Dermis blood vessel endothelial cell (primary cell): ENCODE measurements around the gene CCN5. TPM values are rescaled to one million over a fixed set of nuclear protein-coding genes. Genes with fewer than 3 reads are reported as not detected.
"Not testable (repeated sequence)": the region's sequence is repeated elsewhere in the genome, so short reads cannot be mapped to it uniquely, and the experiment has no call there.

Source experiments
- DNase-seq: peaks from one replicate; pipeline ENCODE4 v3.0.0; 2010
- total RNA-seq: library from RNA; depleted of rRNA; stranded (reverse); fragments of >200 nt; gene quantifications from 2 replicates; pipeline ENCODE4 v1.2.3, GENCODE V29; 2014

CCN5 gene
- total RNA-seq, 1 donor from 2014 or later, result not detected

DNA sequence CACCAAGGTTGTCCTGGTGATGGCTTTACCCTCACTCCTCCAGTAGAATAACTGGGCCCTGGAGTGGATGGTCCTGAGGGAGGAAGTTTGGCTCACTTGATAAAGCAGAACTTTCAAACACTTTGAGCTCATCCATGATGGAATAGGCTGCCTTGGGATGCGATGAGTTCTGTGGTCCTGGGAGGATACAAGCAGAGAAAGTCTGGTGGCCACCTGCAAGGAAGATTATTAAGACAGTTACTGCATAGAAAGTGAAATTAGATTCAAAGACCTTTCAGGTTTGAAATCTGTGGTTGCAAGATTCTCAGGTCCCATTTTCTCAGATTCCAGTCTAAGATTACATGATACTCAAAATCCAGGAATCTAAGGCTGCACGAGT, 19.9 kb upstream of the CCN5 start:
- DNase-seq, result no peak

DNA sequence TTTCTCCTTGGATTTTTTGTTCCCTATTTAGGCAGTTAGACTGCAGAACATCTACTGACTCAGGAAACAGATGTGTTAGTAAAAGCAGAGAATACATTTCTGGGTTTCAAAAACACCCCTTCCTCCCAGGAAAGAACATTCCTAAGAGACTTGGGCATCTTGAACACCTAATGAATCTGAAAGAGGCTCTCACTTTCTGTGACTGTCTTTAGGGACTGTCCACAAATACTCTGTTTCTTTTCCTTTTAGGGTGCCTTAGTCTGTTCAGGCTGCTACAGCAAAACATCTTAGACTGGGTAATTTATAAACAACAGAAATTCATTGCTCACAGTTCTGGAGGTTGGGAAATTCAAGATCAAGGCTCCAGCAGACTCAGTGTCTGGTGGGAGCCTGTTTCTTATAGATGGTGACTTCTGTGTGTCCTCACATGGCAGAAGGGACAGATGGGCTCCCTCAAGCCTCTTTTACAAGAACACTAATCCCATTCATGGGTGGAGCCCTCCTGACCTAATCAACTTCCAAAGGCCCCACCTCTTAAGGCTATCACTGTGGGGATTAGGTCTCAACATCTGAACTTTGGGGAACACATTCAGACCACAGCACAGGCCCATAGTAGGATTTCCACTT, 19.4 kb upstream of the CCN5 start:
- DNase-seq, result peak; percentile 52

DNA sequence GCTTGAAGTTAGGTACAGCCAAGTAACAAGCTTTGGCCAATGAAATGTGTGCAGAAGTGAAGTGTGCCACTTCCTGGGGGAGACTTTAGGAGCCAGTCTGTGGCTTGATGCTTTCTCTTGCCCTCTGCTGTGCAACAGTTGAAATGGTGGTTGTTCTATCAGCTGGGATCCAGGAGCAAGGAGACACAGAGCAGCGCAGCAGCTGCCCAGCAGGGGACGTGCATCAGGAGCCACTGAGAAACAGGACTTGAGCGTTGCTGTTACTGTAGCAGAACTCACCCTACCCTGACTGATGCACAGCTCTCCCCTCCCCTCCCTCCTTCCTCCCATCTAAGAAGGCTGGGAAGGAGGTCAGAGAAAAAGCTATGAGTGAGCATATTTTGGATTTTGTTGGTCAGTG, 18.9 kb upstream of the CCN5 start:
- DNase-seq, result no peak

DNA sequence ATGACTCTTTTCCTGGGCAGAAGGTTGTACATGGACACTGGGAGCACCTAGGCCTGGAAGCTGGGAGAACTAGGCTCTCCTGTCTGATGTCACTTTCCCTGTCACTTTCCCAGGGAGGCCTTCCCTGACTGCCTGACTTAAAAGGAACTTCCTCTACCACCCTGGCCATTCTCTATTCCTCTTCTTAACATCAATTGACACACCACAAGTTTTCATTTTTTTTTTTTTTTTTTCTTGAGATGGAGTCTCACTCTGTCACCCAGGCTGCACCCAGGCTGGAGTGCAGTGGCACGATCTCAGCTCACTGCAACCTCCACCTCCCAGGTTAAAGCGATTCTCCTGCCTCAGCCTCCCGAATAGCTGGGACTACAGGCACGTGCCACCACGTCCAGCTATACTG, 18.1 kb upstream of the CCN5 start:
- DNase-seq, result not testable (repeated sequence)

DNA sequence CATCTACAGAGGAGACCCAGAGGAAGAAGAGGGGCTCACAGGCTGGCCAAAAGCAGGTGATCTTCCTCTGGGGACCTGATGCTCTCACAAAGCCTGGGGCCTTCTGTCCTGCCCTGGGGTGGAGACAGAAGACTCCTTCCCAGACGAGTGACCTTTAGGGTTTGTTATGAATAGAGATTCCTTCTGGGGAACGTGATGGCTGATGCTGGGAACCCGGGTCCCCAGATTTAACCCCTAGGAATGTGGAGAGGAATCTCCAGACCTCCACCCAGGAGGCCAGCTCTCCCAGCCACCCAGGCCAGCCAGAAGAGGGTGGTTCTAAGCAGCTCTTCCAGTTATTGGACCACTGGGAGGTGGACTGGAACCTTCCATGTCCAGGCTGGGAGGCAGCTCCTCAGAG, 16.8 kb upstream of the CCN5 start:
- DNase-seq, result no peak

DNA sequence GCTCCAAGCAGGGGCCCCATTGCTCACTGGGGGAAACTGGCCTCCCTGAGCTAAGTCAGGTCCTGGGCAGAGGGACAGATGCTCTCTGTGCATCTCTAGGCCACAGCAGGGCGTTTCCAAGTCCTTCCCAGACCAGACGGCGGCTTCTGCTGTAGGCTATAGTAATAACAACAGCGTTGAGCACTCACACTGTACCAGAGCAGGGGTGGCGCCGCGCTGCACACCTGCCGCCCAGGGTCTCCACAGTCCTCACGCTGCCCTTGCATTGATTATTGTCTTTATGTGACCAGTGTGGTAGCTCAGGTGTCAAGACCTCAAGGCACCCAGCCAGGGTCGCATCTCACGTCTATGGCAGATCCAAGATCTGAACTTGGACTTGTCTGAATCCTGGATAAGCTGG, 14.9 kb upstream of the CCN5 start:
- no peak for DNase-seq

DNA sequence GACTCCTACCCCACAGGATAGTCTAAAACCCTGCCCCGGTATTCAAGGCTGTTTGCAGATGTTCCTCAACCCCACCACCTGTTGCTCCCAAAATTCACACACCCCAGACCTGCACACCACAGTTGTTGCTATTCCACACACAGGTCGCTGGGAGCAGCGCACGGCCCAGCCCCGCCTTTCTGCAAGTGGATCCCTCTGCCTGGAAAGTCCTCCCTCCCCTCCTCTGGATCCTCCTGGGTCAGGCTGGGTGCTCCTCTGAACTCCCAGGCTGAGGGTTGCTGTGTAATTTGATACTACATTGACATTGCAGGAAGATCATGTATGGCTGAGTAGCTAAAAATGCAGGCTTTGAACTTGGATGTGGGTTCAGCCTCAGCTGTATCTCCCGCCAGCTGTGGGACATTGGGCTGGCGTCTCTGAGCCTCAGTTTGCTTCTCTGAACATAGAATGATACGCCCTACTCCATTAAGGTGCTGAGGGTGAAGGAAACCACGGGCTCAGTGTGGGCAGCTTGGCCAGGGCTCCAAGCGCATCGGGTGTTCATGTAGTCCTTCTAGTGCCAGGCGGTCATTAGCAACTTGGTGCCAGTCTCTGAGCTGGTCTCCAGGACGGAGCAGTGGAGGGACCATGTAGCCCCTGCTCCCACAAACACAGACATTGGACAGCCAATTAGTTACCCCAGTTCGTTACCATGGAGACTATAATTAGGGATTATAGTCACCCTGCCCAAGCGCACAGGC, 13.9 kb upstream of the CCN5 start:
- no peak for DNase-seq

DNA sequence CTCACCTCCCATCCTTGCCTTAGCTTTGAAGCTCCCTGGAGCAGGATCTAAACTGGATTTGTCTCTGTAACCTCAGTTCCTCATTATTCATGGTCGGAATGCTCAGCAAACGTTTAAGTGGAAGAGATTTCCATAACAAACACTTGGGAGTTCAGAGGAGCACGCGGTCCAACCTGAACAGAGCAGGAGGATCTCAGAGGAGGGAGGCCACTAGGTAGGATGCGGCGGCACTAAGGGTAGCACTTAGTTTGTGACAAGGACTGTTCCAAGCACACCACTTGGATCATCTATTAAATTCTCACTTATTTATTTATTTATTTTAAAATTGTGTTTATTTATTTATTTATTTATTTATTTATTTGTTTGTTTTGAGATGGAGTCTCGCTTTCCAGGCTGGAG, 13.3 kb upstream of the CCN5 start:
- no peak for DNase-seq

DNA sequence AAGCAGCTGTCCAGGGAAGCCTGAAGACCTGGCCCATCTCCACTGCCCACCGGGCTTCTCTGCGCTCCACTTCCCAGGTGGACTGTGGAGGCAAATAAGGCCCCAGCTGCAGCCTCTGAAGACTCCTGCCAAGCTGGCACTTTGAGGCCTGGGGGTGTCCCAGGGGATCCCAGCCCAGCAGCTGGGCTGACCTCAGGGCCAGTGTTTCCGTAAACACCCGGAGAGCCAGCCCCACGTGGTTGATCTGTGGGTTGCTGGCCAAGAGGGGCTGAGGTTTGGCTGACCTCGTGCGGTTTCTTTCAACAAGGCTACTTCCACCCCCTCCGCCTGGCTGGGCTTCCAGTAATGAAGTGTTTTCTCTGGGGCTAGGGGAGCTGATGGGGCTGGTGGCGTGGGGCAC, 12.4 kb upstream of the CCN5 start:
- peak; percentile 95 for DNase-seq

DNA sequence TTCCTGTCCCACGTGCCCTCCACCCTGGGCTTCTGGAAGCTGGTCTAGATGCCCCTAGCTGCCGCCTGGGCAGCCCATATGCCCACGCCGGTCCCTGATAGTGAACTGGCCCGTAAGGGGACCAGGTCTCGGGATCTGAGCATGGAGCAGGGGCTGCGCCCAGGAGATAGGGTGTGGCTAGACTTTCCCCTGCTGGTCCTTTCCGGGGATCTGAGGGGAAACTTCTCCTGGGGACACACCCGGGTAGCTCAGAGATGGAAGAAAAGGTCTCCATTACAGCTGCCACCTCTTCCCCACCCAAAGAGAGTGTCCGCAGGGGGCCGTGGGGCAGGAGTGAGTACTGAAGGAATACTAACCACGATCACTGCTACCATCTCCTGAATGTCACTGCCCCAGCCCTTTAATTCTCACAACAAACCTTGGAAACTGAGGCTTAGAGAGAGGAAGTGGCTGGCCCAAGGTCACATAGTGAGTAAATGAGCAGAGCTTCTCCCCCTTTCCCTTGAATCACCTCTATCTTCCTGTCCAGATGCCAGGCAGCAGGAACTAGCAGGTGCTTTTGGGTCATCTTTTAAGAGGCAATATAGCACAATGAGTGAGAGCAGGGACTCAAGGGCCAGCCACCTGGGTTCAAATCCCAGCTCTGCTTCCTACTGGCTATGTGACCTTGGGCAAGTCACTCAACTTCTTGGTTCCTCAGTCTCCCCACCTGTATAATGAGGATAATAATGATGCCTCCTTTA, 11.8 kb upstream of the CCN5 start:
- peak; percentile 40 for DNase-seq

DNA sequence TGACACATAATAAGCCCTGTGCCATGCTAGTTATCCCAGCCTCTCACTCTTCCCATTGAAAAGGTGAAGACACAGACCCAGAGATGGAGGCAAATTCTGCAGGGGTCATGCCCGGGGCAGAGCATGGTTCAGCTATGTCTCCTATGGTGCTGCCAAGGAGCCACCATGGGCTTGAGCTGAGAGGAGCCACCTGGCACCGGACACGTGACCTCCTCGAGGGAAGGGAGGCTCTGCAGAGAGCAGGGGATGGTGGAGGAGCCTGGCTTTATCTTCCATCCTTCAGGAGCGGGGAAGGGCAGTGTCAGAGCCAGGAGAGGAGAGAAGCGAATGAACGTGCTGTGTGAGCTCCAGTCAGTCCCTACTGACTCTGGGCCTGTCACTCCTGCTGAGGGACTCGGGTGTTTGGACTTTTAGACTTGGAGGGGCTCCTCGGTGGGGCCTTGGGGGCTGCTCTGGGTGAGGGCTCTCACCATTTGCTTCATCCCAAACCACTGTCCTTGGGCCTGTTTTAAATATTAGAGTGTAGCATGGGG, 11.1 kb upstream of the CCN5 start:
- DNase-seq, result no peak

DNA sequence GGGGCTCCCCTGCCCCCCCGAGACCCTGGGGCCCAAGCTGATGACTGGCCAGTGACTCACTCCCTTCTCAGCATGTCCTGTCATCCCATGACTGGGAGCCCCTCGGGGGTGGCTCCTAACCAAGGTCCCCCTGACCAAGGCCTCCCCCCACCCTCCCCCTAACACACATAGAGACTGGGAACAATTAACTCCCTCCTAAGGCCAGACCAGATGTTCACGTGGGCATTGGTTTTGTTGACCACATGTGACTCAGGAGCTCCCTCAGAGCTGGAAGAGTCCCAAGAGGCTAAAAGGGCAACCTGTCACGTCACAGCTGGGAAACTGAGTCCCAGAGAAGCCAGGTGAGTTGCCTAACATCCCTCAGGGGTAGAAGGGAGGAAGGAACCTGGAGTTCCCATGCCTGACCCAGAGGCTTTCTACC, 10.6 kb upstream of the CCN5 start:
- DNase-seq, result no peak

DNA sequence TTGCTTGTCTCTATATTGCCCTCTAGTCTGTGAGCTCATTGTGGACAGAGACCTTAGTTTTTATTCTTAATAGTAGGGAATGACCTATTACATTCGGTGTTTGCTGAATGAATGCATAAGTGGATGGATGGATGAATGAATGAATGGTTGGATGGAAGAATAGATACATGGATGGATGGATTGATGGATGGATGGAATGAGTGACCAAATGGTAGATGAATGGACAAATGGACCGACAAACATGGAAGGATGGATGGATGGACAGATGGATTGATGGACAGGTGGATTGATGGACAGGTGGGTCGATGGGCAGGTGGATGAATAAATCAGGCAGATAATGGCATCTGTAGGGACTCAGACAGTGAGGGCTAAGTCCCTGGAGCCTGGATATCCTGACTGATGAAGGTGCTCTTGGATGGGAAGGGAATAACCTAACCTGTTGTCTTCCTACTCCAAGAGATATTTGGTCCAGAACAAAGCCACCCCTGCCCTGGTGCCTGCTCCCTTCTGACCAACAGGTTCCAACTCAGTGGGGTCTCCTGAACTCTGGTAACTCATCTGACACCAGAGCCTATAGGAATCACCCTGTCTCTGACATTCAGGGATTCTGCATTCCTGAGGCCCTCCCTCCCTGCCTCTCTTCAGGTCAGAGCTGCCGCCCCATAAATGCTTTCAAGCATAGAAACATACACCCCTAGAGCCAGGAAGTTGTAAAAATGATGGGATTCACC, 9.6 kb upstream of the CCN5 start:
- no peak for DNase-seq

DNA sequence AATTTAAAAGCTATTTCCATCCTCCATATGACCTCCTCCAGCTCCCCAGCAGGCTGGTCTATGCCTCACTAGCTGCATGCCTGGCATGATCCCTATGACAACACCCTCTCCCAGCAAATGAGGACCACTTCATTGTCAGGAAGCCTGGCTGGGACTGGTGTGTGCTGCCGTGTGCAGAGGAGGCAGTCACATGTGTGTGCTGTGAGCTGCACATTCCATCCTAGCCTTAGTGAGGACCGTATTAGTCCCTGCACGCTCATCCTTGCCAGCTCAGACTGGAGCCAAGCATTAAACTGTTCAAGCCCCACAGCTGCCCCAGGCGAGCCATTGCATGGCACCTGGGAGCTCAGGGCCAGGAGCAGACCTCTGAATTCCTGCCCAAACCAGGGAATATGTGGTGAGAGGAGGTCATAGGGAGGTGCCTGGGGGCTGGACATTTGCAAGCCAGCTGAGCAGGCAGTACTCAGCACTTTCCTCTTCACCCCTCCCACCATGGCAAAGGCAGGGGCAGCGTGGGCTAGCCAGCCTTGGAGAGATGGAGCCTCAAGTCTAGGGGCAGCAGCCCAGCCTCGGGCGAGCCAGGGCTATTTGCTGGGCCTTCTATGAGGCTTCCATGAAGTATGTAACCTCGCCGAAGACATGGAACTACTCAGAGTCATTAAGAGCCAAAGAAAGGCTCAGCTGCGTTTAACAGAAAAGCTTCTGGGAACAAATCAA, 8.7 kb upstream of the CCN5 start:
- DNase-seq, result no peak

DNA sequence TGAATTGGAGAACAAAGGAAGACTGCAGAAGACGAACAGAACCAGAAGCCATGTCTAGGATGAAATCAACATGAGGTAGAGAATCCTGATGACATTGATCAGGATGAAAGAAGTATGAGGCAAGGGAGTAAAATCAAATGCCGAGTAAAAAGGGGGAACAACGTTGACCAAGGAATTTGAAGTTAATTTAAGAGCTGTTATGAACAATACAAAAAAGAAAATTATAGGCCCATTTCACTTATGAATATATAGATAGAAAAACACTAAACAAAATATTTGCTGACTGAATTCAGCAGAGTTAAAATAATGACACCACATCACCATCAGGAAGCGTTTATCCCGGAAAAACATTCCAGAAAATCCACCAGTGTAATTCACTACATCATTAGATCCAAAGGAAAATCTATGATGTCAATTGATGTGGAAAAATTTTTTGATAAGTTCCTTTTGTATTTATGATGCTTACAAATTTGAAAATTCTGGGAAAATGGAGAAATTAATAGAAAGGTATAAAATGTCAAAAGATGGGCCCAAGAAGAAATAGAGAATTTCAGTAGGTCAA, 8.1 kb upstream of the CCN5 start:
- no peak for DNase-seq

DNA sequence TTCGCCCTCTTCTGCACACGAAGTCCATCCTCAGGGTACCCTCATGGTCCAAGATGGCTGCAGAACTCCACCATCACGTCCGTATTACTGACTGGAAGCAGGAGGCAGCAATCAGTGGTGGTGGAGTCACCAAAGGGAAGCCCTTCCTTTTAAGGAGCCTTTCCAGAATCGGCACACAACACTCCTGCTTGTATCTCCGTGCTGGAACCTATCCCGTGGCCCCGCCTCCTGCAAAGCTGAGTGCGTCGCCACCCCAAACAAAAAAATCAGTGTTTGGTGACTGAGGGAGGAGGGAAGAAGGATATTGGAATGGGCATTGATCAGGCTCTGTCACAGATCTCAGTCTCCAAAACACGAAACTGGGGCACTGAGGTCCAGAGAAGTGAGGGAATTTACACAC, 5.8 kb upstream of the CCN5 start:
- no peak for DNase-seq

DNA sequence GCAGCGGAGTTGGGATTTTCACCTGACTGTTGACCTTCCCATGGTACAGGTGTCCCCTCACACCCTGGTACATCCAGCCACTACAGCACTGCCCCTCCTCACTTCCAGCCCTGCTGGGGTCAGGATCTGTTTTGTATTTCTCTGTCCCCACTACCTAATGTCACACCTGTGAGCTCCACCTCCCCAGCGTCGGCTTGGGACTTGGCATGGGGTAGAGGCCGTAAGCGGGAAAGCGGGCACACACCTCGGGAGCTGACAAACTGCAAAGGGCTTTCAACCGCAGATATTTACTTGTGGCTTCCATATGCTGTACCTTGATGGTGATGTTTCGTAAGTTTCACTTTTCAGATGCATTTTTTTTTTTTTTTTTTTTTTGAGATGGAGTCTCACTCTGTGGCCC, 5.4 kb upstream of the CCN5 start:
- DNase-seq, result no peak

DNA sequence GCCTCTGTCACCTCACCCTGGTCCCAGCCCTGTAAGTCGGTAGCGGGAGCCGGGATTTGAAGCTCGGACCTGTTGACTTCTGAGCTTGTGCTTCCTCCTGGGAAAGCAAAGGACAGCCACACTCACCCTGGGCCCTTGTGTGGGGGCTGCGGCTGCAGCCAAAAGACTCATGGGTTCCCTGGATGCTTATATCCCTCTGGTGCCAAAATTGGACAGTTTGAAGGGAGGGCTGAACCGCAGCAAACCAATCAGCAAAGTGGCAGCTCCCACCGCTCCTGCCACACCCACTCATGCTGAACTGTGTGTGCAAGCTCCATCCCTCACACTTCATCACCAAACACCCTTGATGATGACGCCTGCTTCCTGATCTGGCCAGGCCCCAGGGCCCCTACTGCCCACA, 3.9 kb upstream of the CCN5 start:
- DNase-seq, result no peak

DNA sequence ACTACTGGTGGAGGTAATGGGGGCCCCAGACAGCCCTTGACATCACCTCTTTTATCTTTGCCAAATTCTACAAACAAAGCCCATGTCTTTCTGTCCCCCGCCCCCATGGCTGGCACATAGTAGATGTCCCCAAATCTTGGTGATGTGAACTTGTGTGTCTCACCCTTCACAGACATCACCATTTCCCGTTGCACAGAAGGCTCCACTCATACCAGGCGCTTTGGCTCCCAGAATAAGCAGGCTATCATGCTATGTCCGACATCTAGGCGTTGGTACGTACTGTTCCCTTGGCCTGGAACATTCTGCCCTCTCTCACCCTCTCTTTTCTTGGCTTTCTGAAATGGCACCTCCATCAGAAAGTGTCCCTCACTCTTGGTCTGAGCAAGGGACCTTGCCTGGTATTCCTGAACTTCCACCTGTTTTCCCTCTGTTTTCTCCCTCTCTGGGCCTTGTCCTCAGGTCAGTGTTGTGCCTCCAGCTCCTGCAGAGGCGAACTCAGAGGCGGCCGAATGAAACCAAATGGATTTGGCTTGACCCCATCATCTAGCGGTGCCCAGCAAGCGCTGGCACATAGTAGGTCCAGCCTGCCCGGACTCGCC, 968 bp upstream of the CCN5 start:
- no peak for DNase-seq

DNA sequence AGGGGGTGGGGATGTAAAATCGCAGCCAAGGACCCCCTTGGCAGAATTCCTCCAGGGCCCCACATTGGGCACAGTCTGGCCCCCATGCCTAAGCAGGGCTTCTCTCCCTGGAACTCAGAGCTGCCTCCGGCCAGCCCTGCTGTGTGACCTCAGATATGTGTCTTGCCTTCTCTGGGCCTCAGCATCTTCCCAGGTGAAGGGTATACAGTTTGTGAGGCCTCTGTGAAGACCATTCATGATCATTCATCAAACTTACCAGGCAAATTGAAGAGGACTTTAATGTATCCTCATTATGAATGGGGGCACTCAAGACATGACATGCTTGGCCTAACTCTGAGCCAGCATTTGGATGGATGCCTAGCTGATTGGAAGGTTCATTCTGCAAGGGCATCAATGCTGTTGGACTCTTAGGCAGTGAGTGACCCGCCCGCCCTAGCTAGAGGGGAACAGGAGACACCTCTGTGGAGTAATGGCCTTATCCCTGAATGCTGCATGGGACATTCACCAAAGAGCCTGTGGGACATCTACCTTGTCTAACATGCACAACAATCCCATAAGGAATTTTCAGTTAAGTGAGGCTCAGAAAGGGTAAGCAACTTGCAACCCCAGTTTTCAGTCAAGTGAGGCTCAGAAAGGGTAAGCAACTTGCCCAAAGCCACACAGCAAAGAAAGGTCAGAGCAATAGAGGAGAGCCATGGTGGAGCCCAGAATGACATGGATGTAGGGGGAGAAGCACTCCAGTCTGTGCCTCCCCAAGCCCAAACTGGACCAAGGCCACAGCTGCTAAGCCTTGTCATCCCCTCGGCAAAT, 535 bp downstream of the CCN5 start:
- DNase-seq, result no peak
